HG03097 (cell line): ENCODE results near the gene PAPPA2.
"Not testable (repeated sequence)": the region's sequence is repeated elsewhere in the genome, so short reads cannot be mapped to it uniquely, and the experiment has no call there.

Source experiments
- ATAC-seq: cut with Tn5 transposase; IDR thresholded peaks from one replicate; pipeline ENCODE4 v1.9.1; 2021; ENCODE audit not compliant: unreplicated experiment, low FRiP score

PAPPA2 gene

GRCh38 chr1:176551146-176551545, 88.2 kb downstream of the PAPPA2 start:
- no peak for ATAC-seq

- no peak for ATAC-seq
Observed at GRCh38 chr1:176552217-176552991, 89.4 kb downstream of the PAPPA2 start.

GRCh38 chr1:176552999-176553398, 90.0 kb downstream of the PAPPA2 start:
- ATAC-seq: no peak

- no peak for ATAC-seq
Observed at GRCh38 chr1:176556288-176556687, 93.3 kb downstream of the PAPPA2 start.

- no peak for ATAC-seq
Observed at GRCh38 chr1:176557543-176558258, 94.7 kb downstream of the PAPPA2 start.

- ATAC-seq: no peak
Observed at GRCh38 chr1:176558561-176558960, 95.6 kb downstream of the PAPPA2 start.

GRCh38 chr1:176559474-176559873, 96.5 kb downstream of the PAPPA2 start:
- ATAC-seq: no peak

- ATAC-seq: peak; percentile 78
Observed at GRCh38 chr1:176559878-176560277, 96.9 kb downstream of the PAPPA2 start.

- ATAC-seq: no peak
Observed at GRCh38 chr1:176560681-176561080, 97.7 kb downstream of the PAPPA2 start.

GRCh38 chr1:176561761-176562160, 98.8 kb downstream of the PAPPA2 start:
- ATAC-seq: not testable (repeated sequence)

- no peak for ATAC-seq
Observed at GRCh38 chr1:176566004-176566975, 103.3 kb downstream of the PAPPA2 start.

- no peak for ATAC-seq
Observed at GRCh38 chr1:176567190-176567794, 104.3 kb downstream of the PAPPA2 start.

GRCh38 chr1:176568185-176568584, 105.2 kb downstream of the PAPPA2 start:
- ATAC-seq: no peak

- no peak for ATAC-seq
Observed at GRCh38 chr1:176574756-176575155, 111.8 kb downstream of the PAPPA2 start.

GRCh38 chr1:176575991-176576390, 113.0 kb downstream of the PAPPA2 start:
- ATAC-seq: no peak

GRCh38 chr1:176576670-176577069, 113.7 kb downstream of the PAPPA2 start:
- ATAC-seq: no peak

GRCh38 chr1:176577646-176578197, 114.7 kb downstream of the PAPPA2 start:
- ATAC-seq: no peak

- ATAC-seq: no peak
Observed at GRCh38 chr1:176579087-176579486, 116.1 kb downstream of the PAPPA2 start.

GRCh38 chr1:176595217-176595616, 132.2 kb downstream of the PAPPA2 start:
- no peak for ATAC-seq

GRCh38 chr1:176601348-176601747, 138.4 kb downstream of the PAPPA2 start:
- ATAC-seq: no peak
